Measurements from ENCODE around the gene IER5. TPM values are rescaled to one million over a fixed set of nuclear protein-coding genes. Genes with fewer than 3 reads are reported as not detected.

Gene IER5
- polyA plus RNA-seq, 1 experiment, result 16.9 TPM

GRCh38 chr1:181124291-181124751, 35.8 kb downstream of the IER5 start:
- no peak for TF ChIP-seq CTCF (IDR thresholded peaks at IDR 0.05; ENCODE audit: insufficient read depth, low read depth, low read length)
- no peak for DNase-seq (ENCODE audit: low read depth)
- Histone ChIP-seq H3K27me3 (ENCODE audit: control insufficient read depth, insufficient read depth, low read length) (no peaks in the 10 kb centered on the region), H3K4me3 (ENCODE audit: low read depth, low read length) (no peak overlapping the region), H3K36me3 (ENCODE audit: control insufficient read depth, insufficient read depth, low read length) (no peaks in the 10 kb centered on the region)
- POLR2A ChIA-PET, result no interaction called here
- CTCF ChIA-PET, result no interaction called here

GRCh38 chr1:181126289-181126688, 37.8 kb downstream of the IER5 start:
- no peak for TF ChIP-seq CTCF (IDR thresholded peaks at IDR 0.05; ENCODE audit: insufficient read depth, low read depth, low read length)
- DNase-seq (ENCODE audit: low read depth), result no peak
- Histone ChIP-seq H3K36me3 (ENCODE audit: control insufficient read depth, insufficient read depth, low read length) (no peaks in the 10 kb centered on the region), H3K4me3 (ENCODE audit: low read depth, low read length) (no peak overlapping the region), H3K27me3 (ENCODE audit: control insufficient read depth, insufficient read depth, low read length) (no peaks in the 10 kb centered on the region)
- POLR2A ChIA-PET, result no interaction called here
- CTCF ChIA-PET, result interaction anchor here (1.2 kb wide), 1 partner anchor 24 kb away, joined by 3 read pairs; no protein-coding TSS in a partner anchor

GRCh38 chr1:181126871-181127587, 38.5 kb downstream of the IER5 start:
- no peak for TF ChIP-seq CTCF (IDR thresholded peaks at IDR 0.05; ENCODE audit: insufficient read depth, low read depth, low read length)
- no peak overlapping the region for H3K4me3 ChIP-seq (ENCODE audit: low read depth, low read length)
- no peaks in the 10 kb centered on the region for H3K27me3 ChIP-seq (ENCODE audit: control insufficient read depth, insufficient read depth, low read length)
- DNase-seq (ENCODE audit: low read depth), result no peak
- H3K36me3 ChIP-seq (ENCODE audit: control insufficient read depth, insufficient read depth, low read length), result no peaks in the 10 kb centered on the region
- ChIA-PET CTCF (interaction anchor here (0.6 to 1.2 kb wide), 4 partner anchors 15 to 30 kb away, joined by 3 to 4 read pairs (median 3); no protein-coding TSS in a partner anchor), POLR2A (no interaction called here)

- POLR2A ChIA-PET, result no interaction called here
- Histone ChIP-seq H3K27me3 (ENCODE audit: control insufficient read depth, insufficient read depth, low read length) (no peaks in the 10 kb centered on the region), H3K36me3 (ENCODE audit: control insufficient read depth, insufficient read depth, low read length) (no peaks in the 10 kb centered on the region), H3K4me3 (ENCODE audit: low read depth, low read length) (no peak overlapping the region)
- TF ChIP-seq CTCF (IDR thresholded peaks at IDR 0.05; ENCODE audit: insufficient read depth, low read depth, low read length), result no peak
- no peak for DNase-seq (ENCODE audit: low read depth)
- CTCF ChIA-PET, result interaction anchor here (0.6 to 1.3 kb wide), 4 partner anchors 14 to 91 kb away, joined by 3 to 6 read pairs (median 3); no protein-coding TSS in a partner anchor
Measured at GRCh38 chr1:181127898-181128453, 39.5 kb downstream of the IER5 start.

- Histone ChIP-seq H3K4me3 (ENCODE audit: low read depth, low read length) (no peak overlapping the region), H3K27me3 (ENCODE audit: control insufficient read depth, insufficient read depth, low read length) (no peaks in the 10 kb centered on the region), H3K36me3 (ENCODE audit: control insufficient read depth, insufficient read depth, low read length) (no peaks in the 10 kb centered on the region)
- no peak for DNase-seq (ENCODE audit: low read depth)
- POLR2A ChIA-PET, result no interaction called here
- no peak for TF ChIP-seq CTCF (IDR thresholded peaks at IDR 0.05; ENCODE audit: insufficient read depth, low read depth, low read length)
- CTCF ChIA-PET, result interaction anchor here (0.6 to 1.6 kb wide), 5 partner anchors 11 to 423 kb away, joined by 3 to 6 read pairs (median 3); no protein-coding TSS in a partner anchor
Measured at GRCh38 chr1:181128592-181129497, 40.3 kb downstream of the IER5 start.

All from BJ (cell line).